Measurements from ENCODE around the gene STK26. TPM values are rescaled to one million over a fixed set of nuclear protein-coding genes. Genes with fewer than 3 reads are reported as not detected.
A peak's percentile ranks its signal among the peaks of the same experiment; 100 is the strongest.

STK26 gene
- total RNA-seq, 4 donors from 2014 or later: 7.1 to 34.9 (median 11.5) TPM

DNA sequence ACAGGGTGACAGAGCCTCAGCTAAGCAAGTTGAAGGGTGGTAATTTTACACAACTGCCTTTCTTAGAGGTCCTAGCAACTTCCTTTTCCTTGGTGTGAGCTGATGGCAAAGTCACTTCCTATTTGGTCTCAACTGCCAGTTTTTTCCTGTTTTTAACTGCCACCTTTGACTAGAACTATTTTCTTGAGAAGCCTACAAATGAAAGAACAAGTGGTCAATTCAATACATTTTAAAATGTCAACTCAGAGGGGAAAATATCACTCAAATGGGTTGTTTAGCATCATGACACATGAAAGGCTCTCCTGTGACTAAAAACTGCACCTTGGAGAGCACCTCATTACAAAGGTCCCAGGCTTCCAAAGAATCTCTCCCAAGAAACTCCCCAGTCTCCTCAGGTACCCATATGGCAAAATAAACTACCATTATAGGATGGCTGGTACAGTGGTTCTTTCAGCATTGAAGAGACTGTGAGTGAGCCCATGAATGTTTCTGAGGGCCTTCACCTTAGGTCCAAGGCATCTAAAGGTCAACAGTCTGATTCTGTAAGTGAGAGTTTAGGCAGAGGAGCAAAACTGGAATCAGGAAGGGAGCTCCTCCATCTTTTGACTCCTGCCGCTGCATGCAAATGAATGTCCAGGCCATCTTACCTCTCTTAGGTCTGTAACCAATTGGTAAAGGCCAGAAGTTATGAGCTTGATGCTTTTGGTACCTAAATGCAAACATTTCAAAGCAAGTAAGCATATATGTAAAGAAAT, 5.5 kb upstream of the STK26 start:
- TF ChIP-seq, protein P1, sequence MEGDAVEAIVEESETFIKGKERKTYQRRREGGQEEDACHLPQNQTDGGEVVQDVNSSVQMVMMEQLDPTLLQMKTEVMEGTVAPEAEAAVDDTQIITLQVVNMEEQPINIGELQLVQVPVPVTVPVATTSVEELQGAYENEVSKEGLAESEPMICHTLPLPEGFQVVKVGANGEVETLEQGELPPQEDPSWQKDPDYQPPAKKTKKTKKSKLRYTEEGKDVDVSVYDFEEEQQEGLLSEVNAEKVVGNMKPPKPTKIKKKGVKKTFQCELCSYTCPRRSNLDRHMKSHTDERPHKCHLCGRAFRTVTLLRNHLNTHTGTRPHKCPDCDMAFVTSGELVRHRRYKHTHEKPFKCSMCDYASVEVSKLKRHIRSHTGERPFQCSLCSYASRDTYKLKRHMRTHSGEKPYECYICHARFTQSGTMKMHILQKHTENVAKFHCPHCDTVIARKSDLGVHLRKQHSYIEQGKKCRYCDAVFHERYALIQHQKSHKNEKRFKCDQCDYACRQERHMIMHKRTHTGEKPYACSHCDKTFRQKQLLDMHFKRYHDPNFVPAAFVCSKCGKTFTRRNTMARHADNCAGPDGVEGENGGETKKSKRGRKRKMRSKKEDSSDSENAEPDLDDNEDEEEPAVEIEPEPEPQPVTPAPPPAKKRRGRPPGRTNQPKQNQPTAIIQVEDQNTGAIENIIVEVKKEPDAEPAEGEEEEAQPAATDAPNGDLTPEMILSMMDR (IDR thresholded peaks at IDR 0.05): no peak
- no peak for DNase-seq (ENCODE audit: low spot score)
- ATAC-seq (ENCODE audit: low FRiP score): no peak

DNA sequence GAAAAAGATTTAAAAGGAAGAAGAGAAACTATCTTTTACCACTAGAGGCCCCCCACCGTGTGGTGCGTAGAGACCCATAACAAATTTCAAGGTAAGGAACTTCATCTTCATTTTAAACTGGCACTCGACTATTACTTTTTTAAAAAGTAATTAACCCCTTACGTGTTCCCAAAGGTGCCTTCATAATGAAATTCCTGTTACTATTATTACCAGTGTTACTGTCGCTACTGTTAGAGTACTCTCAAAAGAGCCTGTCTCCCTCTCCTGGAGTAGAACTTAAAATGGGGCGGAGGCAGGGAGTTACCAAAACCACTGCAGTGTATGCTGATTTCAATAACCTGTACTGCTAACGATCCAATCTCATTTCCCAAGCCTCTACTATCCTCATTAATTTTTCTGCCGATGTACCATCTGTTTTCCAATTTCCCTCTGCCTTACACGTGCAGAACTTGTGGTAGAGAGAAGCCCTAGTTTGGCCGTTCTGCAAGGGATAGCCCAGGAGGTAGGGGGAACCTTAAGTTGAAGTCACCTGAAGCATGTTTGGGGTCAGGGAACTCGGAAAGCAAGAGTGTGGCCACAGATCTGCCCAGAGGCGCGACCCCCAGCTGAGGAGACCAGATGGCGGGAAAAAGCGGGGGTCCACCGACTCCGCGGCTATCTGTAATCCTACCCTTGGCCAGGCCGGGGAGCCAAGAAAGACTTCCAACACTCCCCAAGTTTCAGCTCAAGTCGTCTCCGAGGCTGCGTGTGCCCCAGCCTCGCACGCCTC, 720 bp upstream of the STK26 start:
- ATAC-seq (ENCODE audit: low FRiP score) (peak; percentile 40), DNase-seq (ENCODE audit: low spot score) (no peak)
- TF ChIP-seq, protein P1 (IDR thresholded peaks at IDR 0.05): no peak

DNA sequence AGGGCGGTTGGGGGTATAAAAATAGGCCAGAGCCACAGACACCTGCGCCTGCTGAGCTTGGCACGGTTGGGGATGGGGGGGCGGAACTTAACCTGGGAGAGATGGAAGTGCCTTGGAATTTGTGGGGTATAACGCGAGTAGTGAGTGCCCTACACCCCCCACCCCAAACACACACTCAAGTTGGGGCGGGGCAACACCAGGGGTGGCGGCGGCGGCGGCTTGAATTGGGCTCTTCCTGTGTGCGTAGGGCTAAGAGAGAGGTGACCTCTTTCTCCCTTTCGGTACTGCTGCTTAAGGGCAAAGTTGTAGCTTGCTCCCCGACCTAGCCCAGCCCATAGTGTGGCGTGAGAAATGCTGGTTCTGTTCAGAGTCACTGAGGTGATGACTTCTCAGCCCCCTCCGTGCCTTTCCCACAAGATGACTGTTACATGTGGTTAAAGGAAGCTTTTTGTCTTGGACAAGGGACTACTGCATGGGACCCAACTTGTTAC, 839 bp downstream of the STK26 start:
- TF ChIP-seq, protein P1 (IDR thresholded peaks at IDR 0.05): no peak
- DNase-seq (ENCODE audit: low spot score): no peak
- ATAC-seq (ENCODE audit: low FRiP score): peak; percentile 24

DNA sequence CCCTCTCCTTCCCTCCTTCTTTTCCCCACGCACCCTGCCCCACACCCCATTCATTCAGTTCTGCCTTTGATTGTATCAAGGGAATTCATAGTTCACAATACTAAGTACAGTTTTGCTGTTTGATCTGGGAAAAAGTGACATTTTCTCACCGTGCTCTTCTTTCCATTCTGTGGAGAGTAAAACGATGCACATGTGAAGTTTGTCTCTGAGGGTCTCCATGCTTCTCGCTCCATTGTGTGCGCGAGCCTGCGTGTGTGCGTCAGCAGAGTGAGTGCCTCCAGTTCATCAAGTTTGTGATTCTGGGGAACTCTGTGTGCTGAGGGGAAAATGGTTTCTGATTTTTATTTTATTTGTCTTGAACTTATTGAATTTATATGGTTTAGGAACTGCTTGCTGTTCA, 1.9 kb downstream of the STK26 start:
- DNase-seq (ENCODE audit: low spot score): no peak
- ATAC-seq (ENCODE audit: low FRiP score): no peak
- TF ChIP-seq, protein P1 (IDR thresholded peaks at IDR 0.05): no peak

DNA sequence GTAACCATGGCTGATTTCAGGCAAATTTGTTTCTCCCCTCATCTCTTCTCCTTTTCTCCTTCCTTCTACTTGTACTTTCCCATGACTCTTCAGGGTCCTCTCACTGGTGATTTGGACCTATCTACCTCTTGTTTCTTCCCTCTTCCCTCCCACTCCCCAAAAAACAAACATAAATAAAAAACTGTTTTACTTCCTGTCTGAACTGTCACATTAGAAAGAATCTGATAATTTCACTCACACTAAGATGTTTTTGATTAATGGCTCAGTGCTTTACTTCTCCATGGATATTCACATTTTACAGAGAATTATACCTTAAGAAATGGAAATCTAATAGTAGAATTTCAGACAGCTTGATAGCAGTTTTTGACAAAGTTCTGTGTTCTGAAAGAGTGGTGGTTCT, 7.2 kb downstream of the STK26 start:
- ATAC-seq (ENCODE audit: low FRiP score) (no peak), DNase-seq (ENCODE audit: low spot score) (no peak)
- TF ChIP-seq, protein P1 (IDR thresholded peaks at IDR 0.05): no peak

DNA sequence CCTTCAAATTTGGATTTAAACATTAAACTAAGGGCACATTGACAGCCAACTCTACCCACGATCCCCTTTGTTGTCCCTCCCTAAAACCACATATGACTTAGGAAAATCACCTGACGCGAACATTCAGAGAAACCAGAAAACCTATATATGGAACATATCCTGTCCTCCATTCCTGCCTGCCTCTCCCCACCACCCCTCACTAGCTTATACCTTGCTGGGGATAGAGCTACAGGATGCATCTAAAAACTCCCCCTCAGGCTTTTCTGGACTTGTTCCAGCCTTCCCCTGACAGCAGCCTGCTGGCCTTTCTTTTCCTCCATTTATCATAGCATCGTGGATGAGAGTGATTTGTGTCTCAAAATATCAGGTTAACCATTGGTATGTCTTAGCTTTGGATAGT, 8.8 kb downstream of the STK26 start:
- ATAC-seq (ENCODE audit: low FRiP score): no peak
- no peak for DNase-seq (ENCODE audit: low spot score)
- TF ChIP-seq, protein P1 (IDR thresholded peaks at IDR 0.05): no peak
